Right cardiac atrium (tissue), 5 donors: ENCODE measurements around the gene PLEKHA6. TPM values are rescaled to one million over a fixed set of nuclear protein-coding genes. Genes with fewer than 3 reads are reported as not detected.

ENCODE experiments used
- ATAC-seq, 2 donors: fragments of 200-7000 bp; cut with Tn5 transposase; one replicate each; pipeline versions ENCODE4 v1.8.0 to v1.9.1; 2020; ENCODE audit warnings: moderate library complexity in 2 of 2, mild to moderate bottlenecking in 1 of 2
- DNase-seq, 3 donors: peaks; one replicate each; pipeline ENCODE4 v3.0.0-alpha.2; 2020
- H3K27ac ChIP-seq: one replicate; pipeline ENCODE4 v1.5.1; 2013; ENCODE audit warnings: mild to moderate bottlenecking, low read length, control low read depth, moderate library complexity
- H3K27me3 ChIP-seq: one replicate; pipeline ENCODE4 v1.6.1; 2013; ENCODE audit not compliant: control insufficient read depth, insufficient read depth
- H3K4me1 ChIP-seq: one replicate; pipeline ENCODE4 v1.6.1; 2013; ENCODE audit warnings: low read length; ENCODE audit not compliant: control insufficient read depth, insufficient read depth
- H3K4me3 ChIP-seq: one replicate; pipeline ENCODE4 v1.5.1; 2013; ENCODE audit warnings: low read length, control low read depth
- H3K9me3 ChIP-seq: one replicate; pipeline ENCODE4 v1.6.1; 2013; ENCODE audit warnings: low read length; ENCODE audit not compliant: control insufficient read depth
- WGBS: extraction: QIAGEN DNeasy Blood & Tissue Kit; methylation state at CpG from one replicate; pipeline ENCODE4 v1.1.7; 2013; 5-methylcytosine and 5-hydroxymethylcytosine counted together
- intact Hi-C, 4 donors: fragments of 100-400 bp; cut with DNase I; formaldehyde crosslinking; loops; one replicate each; pipeline versions ENCODE4 v1.11.0 to v1.14.0; 2022 to 2023
- polyA plus RNA-seq: library from polyadenylated mRNA; stranded (reverse); fragments of 200-250 nt; gene quantifications from one replicate; pipeline ENCODE4 v1.2.3, GENCODE V29; 2013
- total RNA-seq, 4 donors: library from RNA; stranded (reverse); fragmentation: NEBNext Ultra II Directional; extraction: Animal tissue kit (Norgen Biotek cat#: 25700); gene quantifications; one replicate each; pipeline ENCODE4 v1.2.1, GENCODE V29; 2021
- donor health status: healthy with polysubstance abuse.
- donor health status: DM: no; HTN: yes; CAD: no.
- donor health status: DM: no; HTN: no; CAD: no.
- donor health status: DM: no; HTN: yes; CAD: no; lungs with severe emphysema.
- donor health status: DM: yes; HTN: yes; CAD: no.

Gene PLEKHA6
- total and polyA plus RNA-seq, 5 donors = 17.7 to 55.4 (median 28.9) TPM

DNA sequence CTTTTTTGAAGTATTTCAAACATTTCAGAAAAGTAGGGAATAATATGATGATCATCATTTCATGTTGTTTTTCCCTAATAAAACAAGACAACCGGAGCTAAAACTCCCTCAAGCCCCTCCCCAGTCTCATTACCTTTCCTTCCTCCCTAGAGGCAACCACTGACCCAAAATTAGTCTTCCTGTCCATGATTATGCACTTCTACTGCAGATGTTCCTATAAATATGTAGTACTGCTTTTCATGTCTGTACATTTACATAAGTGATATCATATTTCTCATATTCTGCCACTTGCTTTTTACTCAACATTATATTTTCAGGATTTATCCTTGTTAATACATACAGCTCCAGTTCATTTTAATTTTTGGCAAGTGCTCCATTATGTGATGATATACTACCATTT, 87.2 kb downstream of the PLEKHA6 start:
- intact Hi-C loops = no loop called here
- ATAC-seq (no peak), DNase-seq (no peak)
- no peak overlapping the region for H3K4me3 ChIP-seq
- H3K9me3 ChIP-seq = no peaks in the 10 kb centered on the region
- WGBS = 52% methylated on average over 1 of the region's 1 CpG
- no peak overlapping the region for H3K27ac ChIP-seq
- H3K27me3 ChIP-seq = no peaks in the 10 kb centered on the region
- peaks cover 13% of the 10 kb centered on the region for H3K4me1 ChIP-seq

DNA sequence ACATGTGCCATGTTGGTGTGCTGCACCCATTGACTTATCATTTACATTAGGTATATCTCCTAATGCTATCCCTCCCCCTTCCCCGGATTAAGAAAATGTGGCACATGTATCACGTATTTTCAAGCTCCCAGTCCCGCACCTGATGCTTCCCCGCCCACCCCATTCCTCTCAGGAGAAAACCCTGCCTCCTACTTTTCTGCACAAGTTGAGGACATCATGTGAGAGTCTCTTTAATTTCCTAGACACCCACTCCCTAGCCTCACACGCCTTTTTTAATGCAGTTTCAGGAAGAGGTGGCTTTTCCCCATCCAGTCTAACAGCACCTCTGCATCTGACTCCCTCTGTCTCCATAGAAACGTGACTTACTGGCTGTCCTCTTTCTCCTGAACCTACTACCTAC, 87.8 kb downstream of the PLEKHA6 start:
- intact Hi-C loops = no loop called here
- WGBS = 79% methylated on average over 6 of the region's 6 CpGs
- no peak for DNase-seq
- ATAC-seq = no peak
- Histone ChIP-seq H3K27me3 (no peaks in the 10 kb centered on the region), H3K9me3 (no peaks in the 10 kb centered on the region), H3K4me1 (peaks cover 11% of the 10 kb centered on the region), H3K4me3 (no peak overlapping the region), H3K27ac (no peak overlapping the region)

DNA sequence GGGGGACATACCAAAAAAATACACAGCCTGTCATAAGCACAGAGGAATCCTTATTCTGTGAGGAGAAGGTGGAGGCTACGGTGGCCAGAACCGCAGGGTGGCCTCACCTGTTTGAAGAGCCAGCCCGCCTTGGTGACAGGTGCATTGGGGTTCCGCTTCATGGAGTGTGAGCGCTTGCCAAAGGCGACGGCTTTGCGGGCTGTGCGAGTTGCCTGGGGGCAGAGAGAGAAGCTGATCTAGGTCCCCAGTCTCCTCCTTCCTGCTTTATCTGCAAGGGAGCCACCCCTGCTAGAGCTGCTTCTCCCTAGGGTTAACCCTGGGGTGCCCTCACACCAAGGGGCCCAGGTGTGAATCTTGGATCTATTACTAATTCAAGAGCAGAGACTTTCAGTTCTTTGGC, 91.6 kb downstream of the PLEKHA6 start:
- Histone ChIP-seq H3K27me3 (no peaks in the 10 kb centered on the region), H3K9me3 (no peaks in the 10 kb centered on the region), H3K4me3 (no peak overlapping the region), H3K4me1 (peaks cover 20% of the 10 kb centered on the region), H3K27ac (no peak overlapping the region)
- DNase-seq = no peak
- no peak for ATAC-seq
- intact Hi-C loops = no loop called here
- WGBS = 81% methylated on average over 9 of the region's 9 CpGs

GRCh38 chr1:204267191-204267601, 92.5 kb downstream of the PLEKHA6 start:
- Histone ChIP-seq H3K27ac (no peak overlapping the region), H3K9me3 (no peaks in the 10 kb centered on the region), H3K27me3 (no peaks in the 10 kb centered on the region), H3K4me3 (no peak overlapping the region), H3K4me1 (peaks cover 23% of the 10 kb centered on the region)
- 62% methylated on average over 9 of the region's 9 CpGs for WGBS
- DNase-seq (no peak), ATAC-seq (no peak)
- intact Hi-C loops = no loop called here

GRCh38 chr1:204266504-204267034, 93.2 kb downstream of the PLEKHA6 start:
- WGBS = 85% methylated on average over 5 of the region's 5 CpGs
- Histone ChIP-seq H3K9me3 (no peaks in the 10 kb centered on the region), H3K4me3 (no peak overlapping the region), H3K27me3 (no peaks in the 10 kb centered on the region), H3K27ac (no peak overlapping the region), H3K4me1 (peaks cover 23% of the 10 kb centered on the region)
- peak; percentile 15 to 25 for ATAC-seq
- intact Hi-C loops = no loop called here
- DNase-seq = no peak

DNA sequence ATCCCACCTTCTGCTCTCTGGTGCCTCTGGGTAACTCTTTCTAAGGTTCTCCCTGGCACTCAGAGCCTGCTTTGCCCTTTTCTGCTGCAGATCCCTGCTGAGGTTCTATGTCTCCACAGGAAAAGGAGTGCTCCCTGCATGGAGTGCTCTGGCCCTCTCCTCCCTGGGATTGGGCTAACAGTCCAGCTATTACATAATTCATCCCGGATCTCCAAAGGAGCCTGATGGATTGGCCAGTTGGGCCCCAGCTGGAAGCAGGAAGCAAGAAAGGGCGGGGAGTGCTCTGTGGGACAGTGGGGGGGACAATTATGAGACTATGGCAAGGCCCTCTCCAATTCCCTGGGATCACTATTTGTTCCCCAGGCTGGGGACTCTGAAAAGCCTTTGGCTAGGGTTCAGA, 94.1 kb downstream of the PLEKHA6 start:
- Histone ChIP-seq H3K4me3 (no peak overlapping the region), H3K27me3 (no peaks in the 10 kb centered on the region), H3K4me1 (peaks cover 23% of the 10 kb centered on the region), H3K27ac (no peak overlapping the region), H3K9me3 (no peaks in the 10 kb centered on the region)
- peak in 2 of 3 donors; percentile 75 to 76 for DNase-seq
- peak; percentile 66 to 75 for ATAC-seq
- intact Hi-C loops = no loop called here
- WGBS = 36% methylated on average over 2 of the region's 2 CpGs

- ATAC-seq (no peak), DNase-seq (no peak)
- H3K4me1 ChIP-seq = peaks cover 23% of the 10 kb centered on the region
- H3K4me3 ChIP-seq = no peak overlapping the region
- no peak overlapping the region for H3K27ac ChIP-seq
- H3K27me3 ChIP-seq = no peaks in the 10 kb centered on the region
- H3K9me3 ChIP-seq = no peaks in the 10 kb centered on the region
- WGBS = 70% methylated on average over 8 of the region's 8 CpGs
- intact Hi-C loops = no loop called here
These were observed 94.9 kb downstream of the PLEKHA6 start for GRCh38 chr1:204264805-204265204.

- WGBS = 29% methylated on average over 13 of the region's 13 CpGs
- ATAC-seq = peak; percentile 46 to 47
- intact Hi-C loops = no loop called here
These were observed 96.3 kb downstream of the PLEKHA6 start for GRCh38 chr1:204263254-204263910.

DNA sequence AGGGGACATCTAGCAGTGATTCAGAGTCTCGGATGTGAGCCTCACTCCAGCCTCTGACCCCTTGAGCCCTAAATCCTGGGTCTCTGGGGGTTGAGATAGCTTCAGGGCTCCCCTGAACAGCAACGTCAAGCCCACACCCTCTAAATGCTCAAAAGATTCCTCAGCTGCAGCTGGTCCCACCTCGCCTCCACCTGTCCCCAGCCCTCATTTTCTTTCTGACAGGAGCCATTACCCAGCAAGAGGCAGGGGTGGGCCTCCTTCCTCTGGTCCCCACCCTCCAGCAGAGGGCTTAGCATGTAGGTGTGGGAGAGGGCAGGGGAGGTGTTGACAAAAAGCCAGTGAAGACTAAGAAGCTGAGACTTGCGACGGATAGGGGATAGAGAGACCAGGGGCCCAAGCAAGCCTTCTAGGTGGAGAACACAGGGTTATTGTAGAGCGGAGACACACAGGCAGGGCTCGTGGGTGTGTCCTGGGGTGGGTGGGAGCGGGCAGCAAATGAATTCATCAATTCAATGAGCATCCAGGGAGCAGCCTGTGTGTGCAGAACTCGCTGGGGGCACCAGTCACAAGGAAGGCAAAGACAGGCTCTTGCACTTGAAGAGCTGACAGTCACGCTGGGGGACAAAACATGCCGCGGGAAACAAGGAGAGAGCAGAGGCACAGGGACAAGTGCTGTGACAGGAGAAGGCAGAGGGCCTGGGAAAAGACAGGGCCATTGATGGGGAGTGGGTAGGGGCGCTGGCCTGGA, 97.0 kb downstream of the PLEKHA6 start:
- ATAC-seq (no peak), DNase-seq (no peak)
- intact Hi-C loops = no loop called here
- Histone ChIP-seq H3K4me1 (peaks cover 23% of the 10 kb centered on the region), H3K4me3 (no peak overlapping the region), H3K9me3 (no peaks in the 10 kb centered on the region), H3K27ac (no peak overlapping the region), H3K27me3 (no peaks in the 10 kb centered on the region)
- WGBS = 75% methylated on average over 13 of the region's 13 CpGs

More at GRCh38 chr1:204263254-204263910, 96.3 kb downstream of the PLEKHA6 start:
- DNase-seq = peak; percentile 47 to 81 (median 80)
- H3K4me1 ChIP-seq = peaks cover 23% of the 10 kb centered on the region
- H3K9me3 ChIP-seq = no peaks in the 10 kb centered on the region
- H3K4me3 ChIP-seq = no peak overlapping the region
- no peaks in the 10 kb centered on the region for H3K27me3 ChIP-seq
- H3K27ac ChIP-seq = no peak overlapping the region

- 78% methylated on average over 13 of the region's 13 CpGs for WGBS
- intact Hi-C loops = no loop called here
These were observed 97.8 kb downstream of the PLEKHA6 start for GRCh38 chr1:204261746-204262505.

GRCh38 chr1:204261266-204261665, 98.5 kb downstream of the PLEKHA6 start:
- H3K4me3 ChIP-seq = no peak overlapping the region
- no peaks in the 10 kb centered on the region for H3K9me3 ChIP-seq
- ATAC-seq (no peak), DNase-seq (no peak)
- H3K27me3 ChIP-seq = no peaks in the 10 kb centered on the region
- H3K27ac ChIP-seq = no peak overlapping the region
- intact Hi-C loops = no loop called here
- WGBS = 93% methylated on average over 12 of the region's 12 CpGs
- peaks cover 15% of the 10 kb centered on the region for H3K4me1 ChIP-seq

More at GRCh38 chr1:204261746-204262505, 97.8 kb downstream of the PLEKHA6 start:
- Histone ChIP-seq H3K4me1 (peaks cover 21% of the 10 kb centered on the region), H3K9me3 (no peaks in the 10 kb centered on the region), H3K4me3 (no peak overlapping the region), H3K27ac (no peak overlapping the region), H3K27me3 (no peaks in the 10 kb centered on the region)
- no peak for ATAC-seq
- no peak for DNase-seq
